MCF 10A (cell line): ENCODE measurements around the gene NRIP2. TPM values are rescaled to one million over a fixed set of nuclear protein-coding genes. Genes with fewer than 3 reads are reported as not detected.

Experiments used
- BruUV-seq: library from RNA; stranded (reverse); fragments of 400-500 nt; replicated peaks from 2 replicates; lab custom pipeline; 2021; lab: Mats Ljungman, UMichigan
- CTCF ChIA-PET: fragments of 300-600 bp; sonication (Branson Sonifier 250); formaldehyde crosslinking; extraction: SDS; loops from one replicate; lab custom pipeline; 2021; ENCODE audit warnings: antibody characterized with exemption, inconsistent platforms; lab: Yijun Ruan, JAX
- POLR2A ChIA-PET: fragments of 300-600, 350-650 bp; sonication (Branson Sonifier 250); formaldehyde crosslinking; extraction: SDS; loops from one replicate; lab custom pipeline; 2020; ENCODE audit warnings: antibody characterized with exemption, inconsistent platforms; lab: Yijun Ruan, JAX
- DNase-seq: peaks from one replicate; pipeline ENCODE4 v3.0.0-alpha.2; 2018; ENCODE audit not compliant: unreplicated experiment
- H3K27ac Mint-ChIP-seq: one replicate; pipeline ENCODE4 v1.8.0; 2022; ENCODE audit warnings: mild to moderate bottlenecking, low read depth, mixed read lengths; ENCODE audit not compliant: unreplicated experiment
- H3K27me3 Mint-ChIP-seq: one replicate; pipeline ENCODE4 v1.8.0; 2022; ENCODE audit warnings: mixed read lengths; ENCODE audit not compliant: insufficient read depth, unreplicated experiment
- H3K36me3 Mint-ChIP-seq: one replicate; pipeline ENCODE4 v1.8.0; 2022; ENCODE audit warnings: mild to moderate bottlenecking, moderate library complexity, mixed read lengths; ENCODE audit not compliant: insufficient read depth, unreplicated experiment
- H3K4me1 Mint-ChIP-seq: one replicate; pipeline ENCODE4 v1.8.0; 2022; ENCODE audit warnings: mixed read lengths; ENCODE audit not compliant: insufficient read depth, unreplicated experiment
- H3K4me3 Mint-ChIP-seq: one replicate; pipeline ENCODE4 v1.8.0; 2022; ENCODE audit warnings: mild to moderate bottlenecking, moderate library complexity, mixed read lengths; ENCODE audit not compliant: unreplicated experiment
- H3K9me3 Mint-ChIP-seq: one replicate; pipeline ENCODE4 v1.8.0; 2022; ENCODE audit warnings: mixed read lengths; ENCODE audit not compliant: unreplicated experiment
- CTCF ChIP-seq: fragments of 200-600 bp; IDR thresholded peaks from one replicate; pipeline ENCODE4 v1.8.0; 2022; ENCODE audit warnings: antibody characterized with exemption, mild to moderate bottlenecking; ENCODE audit not compliant: unreplicated experiment
- intact Hi-C: fragments of 100-400 bp; cut with micrococcal nuclease; formaldehyde crosslinking; loops from 2 replicates; pipeline ENCODE4 v1.14.1; 2022
- total RNA-seq: library from RNA; stranded (reverse); gene quantifications from 2 replicates; pipeline ENCODE4 v1.2.3, GENCODE V29; 2022

NRIP2 gene
- total RNA-seq, 1 experiment from 2014 or later = not detected

- no peak for TF ChIP-seq CTCF
- Mint-ChIP-seq H3K27ac (no peak overlapping the region), H3K9me3 (no peaks in the 10 kb centered on the region), H3K4me1 (no peaks in the 10 kb centered on the region), H3K27me3 (no peaks in the 10 kb centered on the region), H3K36me3 (peaks cover 21% of the 10 kb centered on the region), H3K4me3 (no peak overlapping the region)
- intact Hi-C loops = loop anchor here (10.0 kb wide), 1 partner anchor 177 kb away; no protein-coding TSS in a partner anchor
- CTCF ChIA-PET = no interaction called here
- DNase-seq = no peak
- BruUV-seq = no TSS peak
- POLR2A ChIA-PET = interaction anchor here (0.7 to 1.1 kb wide), 3 partner anchors 10 to 44 kb away, joined by 3 read pairs; no protein-coding TSS in a partner anchor
Observed at GRCh38 chr12:2857576-2857975, 22.7 kb upstream of the NRIP2 start.

- Mint-ChIP-seq H3K36me3 (peaks cover 16% of the 10 kb centered on the region), H3K9me3 (no peaks in the 10 kb centered on the region), H3K4me3 (no peak within 1 kb of the TSS), H3K4me1 (no peaks in the 10 kb centered on the region), H3K27ac (no peak within 1 kb of the TSS), H3K27me3 (no peaks in the 10 kb centered on the region)
- BruUV-seq = no TSS peak
- no peak for TF ChIP-seq CTCF
- CTCF ChIA-PET = no interaction called here
- no peak for DNase-seq
- POLR2A ChIA-PET = interaction anchor here (0.7 kb wide), 1 partner anchor 33 kb away, joined by 3 read pairs; no protein-coding TSS in a partner anchor
- intact Hi-C loops = loop anchor here (10.0 kb wide), 1 partner anchor 178 kb away; no protein-coding TSS in a partner anchor
Observed at GRCh38 chr12:2857021-2857431, 22.2 kb upstream of the NRIP2 start, which contains the start of gene TEX52. TEX52 (minus strand) TSS chr12:2857039; CDS start chr12:2857026, 13 bp downstream.

- ChIA-PET CTCF (interaction anchor here (0.6 kb wide), 2 partner anchors 17 to 34 kb away, joined by 4 read pairs; no protein-coding TSS in a partner anchor), POLR2A (no interaction called here)
- Mint-ChIP-seq H3K36me3 (peaks cover 10% of the 10 kb centered on the region), H3K9me3 (no peaks in the 10 kb centered on the region), H3K4me3 (no peak overlapping the region), H3K4me1 (no peaks in the 10 kb centered on the region), H3K27me3 (no peaks in the 10 kb centered on the region), H3K27ac (no peak overlapping the region)
- no peak for TF ChIP-seq CTCF
- no TSS peak for BruUV-seq
- DNase-seq = no peak
- intact Hi-C loops = loop anchor here (10.0 kb wide), 1 partner anchor 179 kb away; no protein-coding TSS in a partner anchor
Observed at GRCh38 chr12:2856051-2856450, 21.2 kb upstream of the NRIP2 start.

GRCh38 chr12:2855546-2855945 lies 20.7 kb upstream of the NRIP2 start:
- intact Hi-C loops = loop anchor here (10.0 kb wide), 1 partner anchor 179 kb away; no protein-coding TSS in a partner anchor
- peaks cover 6% of the 10 kb centered on the region for H3K36me3 Mint-ChIP-seq
- no TSS peak for BruUV-seq
- no peaks in the 10 kb centered on the region for H3K9me3 Mint-ChIP-seq
- H3K27me3 Mint-ChIP-seq = no peaks in the 10 kb centered on the region
- ChIA-PET POLR2A (no interaction called here), CTCF (interaction anchor here (0.6 to 2.3 kb wide), 2 partner anchors 11 to 18 kb away, joined by 4 to 21 read pairs; no protein-coding TSS in a partner anchor)
- DNase-seq = no peak
- no peak for TF ChIP-seq CTCF
- H3K4me3 Mint-ChIP-seq = no peak overlapping the region
- no peaks in the 10 kb centered on the region for H3K4me1 Mint-ChIP-seq
- H3K27ac Mint-ChIP-seq = no peak overlapping the region
